ENCODE data around the gene LONRF2.
"Not testable (repeated sequence)": the region's sequence is repeated elsewhere in the genome, so short reads cannot be mapped to it uniquely, and the experiment has no call there.

LONRF2 gene

DNA sequence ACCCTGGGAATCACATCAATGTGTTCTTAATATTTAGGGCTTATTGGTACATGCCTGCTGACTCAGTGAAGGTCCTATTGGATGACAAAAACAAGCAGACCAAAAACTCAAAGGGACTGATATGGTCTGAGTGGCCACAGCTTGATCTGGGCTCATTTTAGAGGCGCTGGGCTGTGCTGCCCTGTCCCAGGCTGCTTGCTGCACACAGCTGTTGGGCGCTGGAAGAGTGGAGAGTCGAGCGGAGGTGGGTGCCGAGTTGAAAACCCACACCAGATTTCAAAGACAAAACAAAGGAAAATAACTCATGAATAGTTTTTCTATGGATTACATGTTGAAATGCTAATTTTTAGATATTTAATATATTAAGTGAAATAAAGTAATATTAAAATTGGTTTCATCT lies 68.5 kb downstream of the LONRF2 start:
- no peak for DNase-seq (ENCODE audit: low spot score)

DNA sequence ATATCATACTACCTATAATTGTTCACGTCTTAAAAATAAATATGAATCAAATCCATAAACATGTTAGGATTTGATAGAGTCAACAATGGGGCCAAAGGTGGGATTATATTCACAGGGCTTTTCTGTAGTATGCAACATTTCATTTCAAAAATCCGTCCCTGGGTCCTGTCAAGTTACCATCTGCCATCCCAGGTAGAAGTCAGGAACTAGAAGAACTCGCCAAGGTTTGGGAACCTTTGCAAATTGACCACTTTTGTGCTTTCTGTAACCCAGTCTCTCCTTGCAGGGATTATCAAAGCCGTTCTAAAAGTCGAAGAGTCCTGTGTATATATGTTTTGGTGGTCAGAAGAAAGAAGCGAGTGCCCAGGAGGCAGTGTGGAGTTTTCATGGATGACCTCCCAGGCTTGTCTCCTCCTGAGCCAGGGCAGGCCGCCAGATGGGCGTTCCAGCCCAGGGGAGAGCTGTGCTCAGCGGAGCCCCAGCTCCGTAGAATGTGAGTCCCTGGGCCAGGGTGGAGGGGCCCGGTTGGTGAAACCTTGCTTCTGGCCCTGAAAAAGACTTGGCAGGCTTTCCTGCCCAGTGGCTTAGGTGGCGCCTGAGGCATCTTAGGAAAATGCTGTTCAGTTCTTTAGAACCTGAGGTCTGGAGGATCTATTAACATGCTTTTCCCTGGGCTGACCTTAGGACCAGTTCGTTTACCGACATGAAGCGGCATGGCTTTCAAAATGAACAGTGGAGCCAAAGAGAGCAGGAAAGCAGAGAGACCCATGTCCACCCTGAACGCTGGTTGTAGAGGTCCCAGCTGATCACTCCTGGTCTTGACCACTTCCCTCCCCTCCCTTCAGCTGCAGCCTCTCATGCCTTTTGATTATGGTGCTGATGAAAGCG lies 69.2 kb downstream of the LONRF2 start:
- no peak for DNase-seq (ENCODE audit: low spot score)

DNA sequence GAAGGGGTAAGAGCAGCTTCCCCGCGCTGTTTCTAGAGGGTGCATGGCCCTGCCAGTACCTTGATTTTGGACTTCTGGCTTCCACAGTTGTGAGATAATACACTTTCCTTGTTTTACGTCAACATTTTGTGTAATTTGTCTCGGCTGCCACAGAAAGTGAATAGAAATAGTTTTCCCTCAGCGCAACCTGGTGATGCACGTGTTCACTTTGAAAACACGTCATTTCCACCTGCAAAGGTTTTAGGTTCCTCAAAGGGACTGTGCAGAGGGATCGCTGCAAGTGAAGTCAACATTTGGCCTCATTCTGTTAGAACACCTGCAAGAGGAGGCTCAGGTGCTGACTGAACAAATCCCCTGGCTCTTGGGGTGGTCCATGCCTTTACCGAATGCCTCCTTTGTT lies 71.7 kb downstream of the LONRF2 start:
- peak; percentile 47 for DNase-seq (ENCODE audit: low spot score)

DNA sequence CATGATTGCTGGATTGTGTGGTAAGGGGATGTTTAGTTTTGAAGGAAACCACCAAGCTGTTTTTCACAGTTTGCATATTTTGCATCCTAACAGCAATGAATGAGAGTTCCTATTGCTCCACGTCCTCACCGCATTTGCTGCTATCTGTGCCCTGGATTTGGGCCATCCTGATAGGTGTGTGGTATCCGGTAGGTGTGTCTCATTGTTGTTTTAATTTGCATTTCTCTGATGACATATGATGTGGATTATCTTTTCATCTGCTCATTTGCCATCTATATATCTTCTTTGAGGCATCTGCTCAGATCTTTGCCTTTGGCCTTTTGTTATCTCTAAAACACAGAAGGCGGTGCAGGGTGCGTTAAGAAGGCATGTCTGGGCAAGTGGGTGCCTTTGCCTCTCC lies 73.3 kb downstream of the LONRF2 start:
- DNase-seq (ENCODE audit: low spot score) = no peak

DNA sequence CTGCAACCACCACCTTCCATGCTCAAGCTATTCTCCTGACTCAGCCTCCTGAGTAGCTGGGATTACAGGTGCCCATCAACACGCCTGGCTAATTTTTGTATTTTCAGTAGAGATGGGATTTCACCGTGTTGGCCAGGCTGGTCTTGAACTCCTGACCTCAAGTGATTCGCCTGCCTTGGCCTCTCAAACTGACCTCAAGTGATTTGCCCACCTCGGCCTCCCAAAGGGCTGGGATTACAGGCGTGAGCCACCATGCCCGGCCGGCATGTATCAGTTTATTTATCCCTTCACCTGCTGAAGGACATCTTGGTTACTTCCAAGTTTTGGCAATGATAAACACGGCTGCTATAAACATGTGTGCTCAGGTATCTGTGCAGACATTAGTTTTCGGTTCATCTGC lies 73.7 kb downstream of the LONRF2 start:
- DNase-seq (ENCODE audit: low spot score) = not testable (repeated sequence)

DNA sequence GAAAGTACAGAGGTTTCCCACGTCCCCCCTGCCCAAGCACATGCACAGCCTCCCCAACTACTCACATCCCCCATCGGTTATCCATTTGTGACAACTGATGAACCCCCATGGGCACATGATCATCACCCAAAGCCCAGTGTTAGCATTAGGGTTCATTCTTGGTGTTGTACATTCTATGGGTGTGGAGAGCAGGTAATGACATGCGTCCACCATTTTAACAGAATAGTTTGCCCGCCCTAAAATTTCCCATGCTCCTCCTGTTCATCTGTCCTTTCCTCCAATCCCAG lies 74.3 kb downstream of the LONRF2 start:
- peak; percentile 74 for DNase-seq (ENCODE audit: low spot score)

DNA sequence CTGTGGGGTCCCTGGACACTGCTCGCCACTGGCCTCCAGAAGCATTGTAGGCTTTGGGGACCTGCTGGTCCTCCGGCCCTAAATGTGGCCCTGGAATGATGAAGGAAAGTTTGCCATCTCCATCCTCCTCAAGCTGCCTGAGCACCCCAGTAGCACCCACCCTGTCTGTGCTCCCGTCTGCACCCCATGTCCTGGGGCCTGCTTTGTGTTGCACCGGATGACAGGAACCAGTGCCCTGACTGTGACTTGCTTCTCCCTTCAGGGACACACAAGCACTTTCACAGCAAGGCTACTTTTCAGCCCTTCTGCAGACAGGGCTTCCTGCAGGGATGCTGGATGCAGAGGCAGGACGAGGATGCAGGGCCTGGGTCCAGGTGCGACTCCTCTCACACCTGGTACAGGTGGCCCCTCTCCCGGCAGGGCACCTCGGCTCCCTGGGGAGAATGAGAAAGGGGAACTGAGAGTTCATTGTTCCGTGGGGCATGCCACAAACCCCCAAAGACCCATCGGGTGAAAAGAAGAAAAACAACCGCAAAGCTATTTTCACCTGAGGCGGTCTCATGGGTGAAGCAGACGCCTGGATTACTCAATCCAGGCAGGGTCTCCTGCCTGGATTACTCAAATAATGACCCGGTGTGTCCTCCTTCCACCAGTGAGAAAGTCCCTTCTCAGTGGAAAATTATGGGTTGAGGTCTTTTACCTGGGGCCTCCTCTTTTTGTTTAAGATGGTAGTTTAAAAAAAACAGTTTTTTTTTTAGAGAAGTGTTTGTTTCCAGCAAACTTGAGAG lies 74.9 kb downstream of the LONRF2 start:
- peak; percentile 91 for DNase-seq (ENCODE audit: low spot score)

DNA sequence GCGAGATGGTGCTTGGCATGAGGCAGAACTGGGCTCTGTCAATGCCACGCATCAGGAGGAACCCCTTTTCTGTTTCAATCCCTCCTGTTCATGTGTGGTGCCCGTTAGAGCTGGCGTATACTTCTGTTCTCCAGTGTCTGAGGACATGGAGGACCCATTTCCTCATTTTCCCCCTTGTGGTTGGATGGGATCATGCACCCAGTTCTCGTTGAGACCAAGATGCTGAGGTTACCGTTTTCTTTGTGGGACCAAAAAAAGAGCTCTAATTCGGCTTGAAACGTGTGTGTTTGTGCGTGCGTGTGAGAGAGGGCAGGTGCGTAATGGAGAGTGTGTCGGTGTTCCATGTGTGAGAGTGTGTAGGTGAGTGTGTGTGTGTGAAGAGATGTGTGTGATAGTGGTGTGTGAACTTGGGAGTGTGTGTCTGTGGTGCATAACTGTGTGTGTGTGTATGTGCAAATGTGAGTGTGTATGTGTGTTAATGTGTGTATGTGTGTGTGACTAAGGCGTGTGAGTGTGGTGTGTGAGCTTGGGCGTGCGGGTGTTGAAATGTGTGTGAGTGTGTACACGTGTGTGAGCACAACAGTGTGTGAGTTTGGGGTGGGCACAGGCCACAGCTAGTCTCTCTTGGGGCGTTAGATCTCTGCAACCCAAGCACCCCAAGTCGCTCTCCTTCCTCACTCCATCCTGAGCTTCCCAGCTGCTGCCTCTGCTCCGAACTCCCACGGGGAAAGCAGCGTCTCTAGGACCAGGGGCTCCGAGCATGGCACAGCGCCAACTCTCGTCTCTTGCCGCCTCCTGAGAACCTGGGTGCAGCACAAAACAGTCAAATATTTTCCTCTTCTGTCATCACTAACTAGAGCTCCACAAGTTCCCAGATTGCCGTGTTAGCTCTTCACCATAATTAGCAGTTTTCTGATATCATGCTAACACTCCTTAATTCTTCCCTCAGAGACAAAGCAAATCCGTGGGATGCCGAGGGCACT lies 75.8 kb downstream of the LONRF2 start:
- DNase-seq (ENCODE audit: low spot score) = peak; percentile 67

DNA sequence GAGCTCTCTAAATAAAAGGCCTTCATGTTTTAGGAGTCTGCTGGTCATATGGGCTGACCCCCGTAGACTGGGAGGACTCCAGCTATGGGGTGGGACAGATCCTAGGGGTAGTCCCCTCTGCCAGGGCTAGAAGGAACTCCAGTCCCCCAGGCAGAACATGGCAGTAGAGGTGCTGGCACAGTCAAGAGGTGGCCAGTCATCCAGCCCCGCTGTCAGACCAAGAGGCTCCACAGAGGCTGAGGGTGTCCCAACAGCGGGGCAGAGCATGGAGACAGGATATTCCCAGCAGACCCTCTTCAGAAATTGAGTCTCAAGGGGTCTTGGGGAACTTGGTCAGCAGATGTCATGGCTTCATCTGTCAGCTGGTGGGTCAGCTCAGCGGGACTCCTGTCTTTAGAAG lies 76.6 kb downstream of the LONRF2 start:
- DNase-seq (ENCODE audit: low spot score) = no peak

DNA sequence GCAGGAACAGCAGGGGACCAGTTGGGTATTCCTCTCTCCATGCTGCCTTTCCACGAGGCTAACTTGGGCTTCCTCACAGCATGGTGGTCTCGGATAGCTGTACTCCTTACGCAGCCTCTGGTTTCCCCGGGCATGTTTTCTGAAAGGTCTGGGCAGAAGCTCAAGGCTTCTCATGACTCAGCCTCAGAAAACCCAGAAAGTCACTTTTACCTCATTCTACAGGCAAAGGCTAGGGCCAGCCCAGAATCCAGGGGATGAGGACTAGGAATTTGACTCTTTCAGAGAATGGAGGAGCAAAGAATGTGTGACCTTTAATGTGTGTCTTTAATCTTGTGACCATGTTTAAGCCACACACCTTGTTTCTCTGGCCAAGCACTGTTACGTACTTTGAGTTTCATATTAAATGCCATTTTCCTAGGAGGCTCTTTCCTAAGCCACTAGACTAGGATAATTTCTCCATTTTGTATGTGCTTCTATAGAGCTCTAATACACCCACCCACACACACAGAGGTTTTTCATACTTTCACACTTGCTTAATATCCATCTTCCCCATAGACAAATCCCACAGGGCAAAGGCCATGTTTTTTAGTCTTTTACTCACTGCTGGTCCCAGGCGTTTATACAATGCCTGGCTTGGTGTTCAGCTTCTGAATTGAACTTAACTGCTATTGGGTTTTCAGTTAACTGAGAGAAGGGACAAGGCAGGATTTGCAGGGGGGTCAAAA lies 77.3 kb downstream of the LONRF2 start:
- no peak for DNase-seq (ENCODE audit: low spot score)

DNA sequence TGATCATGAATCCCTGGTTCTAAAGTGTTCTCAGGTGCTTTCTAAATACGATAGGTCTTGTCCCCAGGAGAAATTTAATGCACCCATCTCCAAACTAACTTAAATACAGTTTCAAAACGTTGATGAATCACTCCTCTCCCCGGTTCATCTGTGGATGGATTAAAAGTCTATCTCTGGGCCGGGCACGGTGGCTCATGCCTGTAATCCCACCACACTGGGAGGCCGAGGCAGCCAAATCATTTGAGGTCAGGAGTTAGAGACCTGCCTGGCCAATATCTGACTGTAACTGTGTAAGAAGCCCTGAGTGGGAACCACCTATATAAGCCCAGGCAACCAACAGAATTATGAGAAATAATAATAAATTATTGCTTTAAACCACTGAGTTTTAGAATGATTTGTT lies 78.7 kb downstream of the LONRF2 start:
- no peak for DNase-seq (ENCODE audit: low spot score)

DNA sequence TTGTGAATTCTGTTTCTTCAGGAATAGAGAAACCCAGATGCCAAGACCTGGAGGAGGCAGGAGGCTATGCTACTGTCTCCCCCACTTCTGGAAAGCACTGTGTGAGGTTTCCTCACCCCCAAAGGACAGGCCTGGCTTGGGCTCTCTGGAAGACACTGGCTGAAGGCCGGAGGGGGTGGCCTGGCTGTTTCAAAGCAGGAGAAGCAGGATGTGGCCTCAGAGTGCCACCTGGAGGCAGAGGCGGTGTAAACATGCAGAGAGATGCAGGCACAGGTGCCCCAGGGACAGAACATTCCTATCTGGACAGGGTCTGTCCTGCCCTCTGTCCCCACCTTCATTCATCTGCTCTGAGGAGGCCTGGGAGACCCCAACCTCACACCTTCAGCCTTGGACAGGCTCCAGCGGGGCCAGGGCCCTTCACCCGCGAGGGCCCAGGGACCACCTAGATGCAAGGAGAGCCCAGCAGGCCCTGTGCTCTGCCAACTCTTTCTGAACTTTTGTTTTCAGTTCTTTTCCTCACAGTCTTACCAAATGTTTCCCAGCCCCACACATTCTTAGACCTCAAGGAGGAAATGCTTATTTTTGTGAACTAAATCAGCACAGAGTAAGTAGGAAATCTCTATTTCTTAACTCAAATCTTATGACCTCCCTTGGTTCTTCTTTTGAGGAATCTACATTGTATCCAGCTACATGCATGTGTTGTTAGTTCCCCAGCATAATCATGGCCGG lies 79.2 kb downstream of the LONRF2 start:
- peak; percentile 60 for DNase-seq (ENCODE audit: low spot score)

DNA sequence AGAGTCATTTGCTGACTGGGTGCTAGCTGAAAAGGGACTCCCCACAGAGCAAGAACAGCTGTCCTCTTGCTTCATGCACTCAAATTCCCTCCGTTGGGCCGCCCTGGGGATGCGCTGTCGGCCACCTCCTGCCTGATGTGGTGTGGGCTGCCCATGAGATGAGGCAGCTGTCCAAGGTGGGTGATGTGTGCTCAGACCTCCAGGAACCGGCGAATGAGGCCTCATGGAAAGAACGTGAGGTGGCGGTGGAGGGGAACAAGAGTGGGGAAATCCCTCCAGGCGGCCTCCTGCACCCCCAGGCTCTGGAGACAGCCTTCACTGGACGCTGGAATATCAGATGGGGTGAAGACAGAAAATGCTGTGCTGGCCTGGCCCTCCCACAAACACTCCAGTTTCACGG lies 79.8 kb downstream of the LONRF2 start:
- DNase-seq (ENCODE audit: low spot score) = no peak

DNA sequence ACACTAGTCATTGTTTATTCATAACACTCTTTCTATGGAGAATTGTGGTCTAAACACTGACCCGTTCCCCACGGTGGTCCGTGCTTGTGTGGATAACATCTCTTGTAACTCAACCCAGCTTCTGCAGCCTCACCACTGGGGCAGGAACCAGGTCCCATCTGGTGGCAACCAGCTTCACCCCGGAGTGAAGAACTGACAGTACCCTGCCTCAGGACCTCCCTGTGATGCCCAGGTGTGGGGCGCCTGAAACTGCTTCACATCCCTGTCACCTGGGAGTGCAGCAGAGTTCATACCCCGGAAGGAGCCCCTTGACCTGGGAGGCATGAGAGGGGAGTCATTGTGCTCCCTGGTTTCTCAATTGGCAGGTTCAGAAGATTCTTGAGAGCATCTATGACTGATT lies 81.1 kb downstream of the LONRF2 start:
- DNase-seq (ENCODE audit: low spot score) = no peak

DNA sequence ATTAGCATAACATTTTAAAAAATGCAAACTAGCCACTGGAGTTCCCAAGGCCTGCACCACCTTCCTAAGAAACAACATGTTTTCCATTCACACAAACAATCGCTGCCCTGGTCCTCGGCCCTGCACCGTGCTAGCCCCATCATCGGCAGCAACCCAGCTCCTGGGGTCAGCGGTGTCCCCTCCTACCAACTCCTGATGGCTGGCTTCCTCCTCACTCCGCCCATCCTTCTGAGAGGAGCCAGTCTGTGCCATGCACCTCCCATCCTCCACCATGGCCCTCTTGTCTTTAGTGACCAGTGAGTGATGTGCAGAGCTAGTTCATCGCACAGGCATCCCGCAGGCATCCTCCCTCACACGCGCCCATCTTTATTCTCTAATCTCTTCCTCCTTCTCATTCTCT lies 81.9 kb downstream of the LONRF2 start:
- DNase-seq (ENCODE audit: low spot score) = no peak

DNA sequence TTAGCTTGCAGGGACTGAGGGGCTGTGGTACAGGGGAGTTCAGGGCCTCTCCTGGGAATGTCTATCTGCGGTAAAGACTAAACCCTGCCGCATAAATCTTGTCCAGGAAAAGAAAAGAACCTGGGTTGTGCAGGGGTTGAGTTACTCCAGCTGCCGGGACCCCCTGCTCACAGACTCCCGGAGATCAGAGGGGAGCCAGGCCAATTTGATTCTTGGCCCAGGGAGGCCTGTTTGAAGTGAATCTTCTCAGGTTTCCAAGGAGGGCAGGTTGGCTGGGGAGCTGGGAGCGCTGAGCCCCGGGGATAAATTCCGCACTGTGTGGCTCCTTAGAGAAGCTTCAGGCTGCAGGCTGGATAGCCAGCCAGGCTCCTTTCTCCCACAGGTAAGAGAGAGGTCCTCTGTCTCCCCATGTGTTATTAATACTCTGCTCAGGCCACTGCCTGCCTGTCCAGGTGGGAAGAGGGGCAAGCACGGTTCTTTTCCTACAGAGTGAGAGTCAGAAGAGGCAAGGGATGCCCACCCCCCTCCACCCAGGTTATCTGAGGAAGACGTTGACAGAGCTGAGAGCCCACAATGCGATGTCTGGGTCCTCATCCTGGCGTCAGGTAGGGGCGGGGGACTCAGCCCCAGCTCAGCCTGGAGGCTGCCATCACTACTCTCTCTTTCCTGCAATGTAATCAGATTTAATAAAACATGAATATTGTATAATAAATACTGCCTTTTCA lies 82.7 kb downstream of the LONRF2 start:
- no peak for DNase-seq (ENCODE audit: low spot score)

DNA sequence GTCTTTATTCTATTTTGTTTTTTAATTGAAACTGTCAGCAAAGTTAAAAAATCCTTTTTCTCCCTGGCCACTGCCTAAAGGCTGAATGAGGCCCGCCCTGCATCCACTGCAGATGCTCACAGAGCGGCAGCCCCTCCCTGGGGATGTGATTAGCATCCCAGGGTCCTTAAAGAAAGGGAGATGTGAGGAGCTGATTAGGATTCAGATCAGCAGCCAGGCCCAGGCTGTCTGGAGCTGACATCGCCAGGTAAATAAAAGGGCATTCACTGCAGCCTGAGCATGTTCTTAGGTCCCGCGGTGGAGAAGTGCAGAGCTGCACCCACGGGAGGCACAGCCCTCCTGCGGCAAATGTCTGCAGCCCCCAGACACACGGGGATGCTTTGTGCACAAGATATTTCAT lies 83.8 kb downstream of the LONRF2 start:
- DNase-seq (ENCODE audit: low spot score) = no peak

DNA sequence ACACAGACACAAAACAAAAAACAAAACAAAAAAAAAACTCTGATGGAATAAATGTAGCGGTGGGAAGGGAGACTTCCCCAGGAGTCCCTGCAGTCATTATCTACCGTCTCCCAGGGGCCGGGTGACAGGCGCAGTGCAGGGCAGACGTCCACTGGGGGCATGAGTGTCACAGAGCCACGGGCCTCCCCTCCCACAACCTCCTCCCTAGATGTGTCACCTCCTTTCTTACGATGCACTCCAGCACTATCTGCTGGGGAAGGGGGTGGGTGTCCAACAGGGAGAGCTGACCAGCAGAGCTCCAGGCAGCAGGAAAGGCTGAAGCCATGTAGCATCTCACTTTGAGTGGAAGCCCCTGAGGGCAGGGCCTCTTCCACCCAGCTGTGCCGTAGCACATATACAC lies 84.5 kb downstream of the LONRF2 start:
- DNase-seq (ENCODE audit: low spot score) = no peak

DNA sequence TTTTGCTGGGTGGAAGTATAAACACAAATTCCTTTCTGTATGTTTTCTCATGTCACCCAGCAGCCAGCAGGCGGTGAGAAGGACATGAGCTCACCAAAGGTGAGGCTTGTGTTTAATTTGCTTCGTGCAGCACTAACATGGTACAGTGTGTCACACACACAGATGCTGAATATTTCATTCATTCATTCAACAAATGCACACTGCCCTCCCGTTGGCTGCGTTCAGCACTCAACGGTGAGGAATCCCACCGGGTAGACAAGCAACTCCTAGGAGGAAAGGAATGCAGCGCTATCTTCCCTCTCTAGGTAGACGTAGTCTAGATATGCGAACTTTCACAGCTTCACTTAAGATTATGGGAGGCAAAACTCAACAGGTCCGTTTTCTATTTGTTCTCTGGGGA lies 85.1 kb downstream of the LONRF2 start:
- DNase-seq (ENCODE audit: low spot score) = no peak

DNA sequence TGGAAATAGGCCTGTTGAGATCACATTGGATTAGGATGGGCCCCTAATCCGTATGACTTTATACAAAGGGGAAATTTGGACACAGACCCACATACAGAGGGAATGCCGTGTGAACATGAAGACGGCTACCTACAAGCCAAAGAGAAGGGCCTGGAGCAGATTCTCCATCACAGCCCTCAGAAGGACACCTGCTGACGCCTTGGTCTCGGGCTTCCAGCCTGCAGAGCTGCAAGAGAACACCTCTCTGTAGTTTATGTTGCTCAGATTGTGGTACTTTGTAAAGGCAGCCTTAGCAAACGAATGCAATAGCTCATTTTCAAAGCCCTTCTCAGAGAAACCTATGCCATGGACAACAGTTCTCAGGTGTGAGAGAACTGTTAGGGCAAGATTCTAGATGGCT lies 86.1 kb downstream of the LONRF2 start:
- DNase-seq (ENCODE audit: low spot score) = no peak

Data from germinal center (tissue), 1 donor.